Measurements from ENCODE around the gene PDIA2. TPM values are rescaled to one million over a fixed set of nuclear protein-coding genes. Genes with fewer than 3 reads are reported as not detected.

Gene PDIA2
- total and polyA plus RNA-seq, 10 of the 15 experiments (the other 5 are each of a cell fraction or from before 2014, with no cell fraction given) = 0.11 to 0.36 TPM; not detected in 8

DNA sequence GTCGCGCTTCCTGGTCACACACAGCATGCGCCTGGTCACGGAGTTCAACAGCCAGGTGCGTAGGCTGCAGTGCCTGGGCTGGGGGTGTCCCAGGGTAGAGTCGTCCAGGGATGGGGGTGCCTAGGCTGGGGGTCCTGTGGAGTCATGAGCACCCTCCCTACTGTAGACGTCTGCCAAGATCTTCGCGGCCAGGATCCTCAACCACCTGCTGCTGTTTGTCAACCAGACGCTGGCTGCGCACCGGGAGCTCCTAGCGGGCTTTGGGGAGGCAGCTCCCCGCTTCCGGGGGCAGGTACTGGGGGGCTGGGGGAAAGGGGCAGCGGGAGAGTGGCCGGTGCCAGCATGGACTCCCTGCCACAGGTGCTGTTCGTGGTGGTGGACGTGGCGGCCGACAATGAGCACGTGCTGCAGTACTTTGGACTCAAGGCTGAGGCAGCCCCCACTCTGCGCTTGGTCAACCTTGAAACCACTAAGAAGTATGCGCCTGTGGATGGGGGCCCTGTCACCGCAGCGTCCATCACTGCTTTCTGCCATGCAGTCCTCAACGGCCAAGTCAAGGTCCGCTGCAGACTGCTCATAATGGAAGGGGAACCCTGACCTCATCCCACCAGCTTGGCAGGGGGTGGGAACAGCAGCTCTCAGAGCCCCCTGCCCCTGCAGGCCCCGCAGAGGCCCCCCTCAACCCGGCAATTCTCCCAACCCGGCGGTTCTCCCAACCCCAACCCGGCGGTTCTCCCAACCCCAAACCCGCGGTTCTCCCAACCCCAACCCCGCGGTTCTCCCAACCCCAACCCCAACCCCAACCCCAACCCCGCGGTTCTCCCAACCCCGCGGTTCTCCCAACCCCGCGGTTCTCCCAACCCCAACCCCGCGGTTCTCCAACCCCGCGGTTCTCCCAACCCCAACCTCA lies 2.4 kb downstream of the PDIA2 start (continued):
- TF ChIP-seq, protein P1, sequence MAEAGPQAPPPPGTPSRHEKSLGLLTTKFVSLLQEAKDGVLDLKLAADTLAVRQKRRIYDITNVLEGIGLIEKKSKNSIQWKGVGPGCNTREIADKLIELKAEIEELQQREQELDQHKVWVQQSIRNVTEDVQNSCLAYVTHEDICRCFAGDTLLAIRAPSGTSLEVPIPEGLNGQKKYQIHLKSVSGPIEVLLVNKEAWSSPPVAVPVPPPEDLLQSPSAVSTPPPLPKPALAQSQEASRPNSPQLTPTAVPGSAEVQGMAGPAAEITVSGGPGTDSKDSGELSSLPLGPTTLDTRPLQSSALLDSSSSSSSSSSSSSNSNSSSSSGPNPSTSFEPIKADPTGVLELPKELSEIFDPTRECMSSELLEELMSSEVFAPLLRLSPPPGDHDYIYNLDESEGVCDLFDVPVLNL (IDR thresholded peaks at IDR 0.05; ENCODE audit: low read depth, low read length) = no peak
- TF ChIP-seq WRNIP1 (IDR thresholded peaks at IDR 0.05; ENCODE audit: borderline replicate concordance, low read depth, low read length) (no peak), ASH2L (IDR thresholded peaks at IDR 0.05; ENCODE audit: borderline replicate concordance, low read depth) (no peak), ETV6 (conservative IDR thresholded peaks at IDR 0.05 in 1 of 2, IDR thresholded peaks at IDR 0.05 in 1 of 2; ENCODE audit: borderline replicate concordance in 1 of 2, low read depth in 1 of 2) (no peak), MYC (IDR thresholded peaks at IDR 0.05; ENCODE audit: insufficient read depth, insufficient read length, insufficient replicate concordance, low read length, severe bottlenecking) (no peak), DPF2 (IDR thresholded peaks at IDR 0.05) (no peak), BHLHE40 (IDR thresholded peaks at IDR 0.05; ENCODE audit: borderline replicate concordance in 1 of 2, low read depth in 2 of 2, low read length in 1 of 2) (peak; percentile 76 to 89), TARDBP (IDR thresholded peaks at IDR 0.05; ENCODE audit: borderline replicate concordance) (no peak), NR2C1 (IDR thresholded peaks at IDR 0.05) (no peak)
- TF ChIP-seq, protein P2, sequence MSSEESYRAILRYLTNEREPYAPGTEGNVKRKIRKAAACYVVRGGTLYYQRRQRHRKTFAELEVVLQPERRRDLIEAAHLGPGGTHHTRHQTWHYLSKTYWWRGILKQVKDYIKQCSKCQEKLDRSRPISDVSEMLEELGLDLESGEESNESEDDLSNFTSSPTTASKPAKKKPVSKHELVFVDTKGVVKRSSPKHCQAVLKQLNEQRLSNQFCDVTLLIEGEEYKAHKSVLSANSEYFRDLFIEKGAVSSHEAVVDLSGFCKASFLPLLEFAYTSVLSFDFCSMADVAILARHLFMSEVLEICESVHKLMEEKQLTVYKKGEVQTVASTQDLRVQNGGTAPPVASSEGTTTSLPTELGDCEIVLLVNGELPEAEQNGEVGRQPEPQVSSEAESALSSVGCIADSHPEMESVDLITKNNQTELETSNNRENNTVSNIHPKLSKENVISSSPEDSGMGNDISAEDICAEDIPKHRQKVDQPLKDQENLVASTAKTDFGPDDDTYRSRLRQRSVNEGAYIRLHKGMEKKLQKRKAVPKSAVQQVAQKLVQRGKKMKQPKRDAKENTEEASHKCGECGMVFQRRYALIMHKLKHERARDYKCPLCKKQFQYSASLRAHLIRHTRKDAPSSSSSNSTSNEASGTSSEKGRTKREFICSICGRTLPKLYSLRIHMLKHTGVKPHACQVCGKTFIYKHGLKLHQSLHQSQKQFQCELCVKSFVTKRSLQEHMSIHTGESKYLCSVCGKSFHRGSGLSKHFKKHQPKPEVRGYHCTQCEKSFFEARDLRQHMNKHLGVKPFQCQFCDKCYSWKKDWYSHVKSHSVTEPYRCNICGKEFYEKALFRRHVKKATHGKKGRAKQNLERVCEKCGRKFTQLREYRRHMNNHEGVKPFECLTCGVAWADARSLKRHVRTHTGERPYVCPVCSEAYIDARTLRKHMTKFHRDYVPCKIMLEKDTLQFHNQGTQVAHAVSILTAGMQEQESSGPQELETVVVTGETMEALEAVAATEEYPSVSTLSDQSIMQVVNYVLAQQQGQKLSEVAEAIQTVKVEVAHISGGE (CRISPR knock-in tag; IDR thresholded peaks at IDR 0.05) = no peak
- TF ChIP-seq, protein P3, sequence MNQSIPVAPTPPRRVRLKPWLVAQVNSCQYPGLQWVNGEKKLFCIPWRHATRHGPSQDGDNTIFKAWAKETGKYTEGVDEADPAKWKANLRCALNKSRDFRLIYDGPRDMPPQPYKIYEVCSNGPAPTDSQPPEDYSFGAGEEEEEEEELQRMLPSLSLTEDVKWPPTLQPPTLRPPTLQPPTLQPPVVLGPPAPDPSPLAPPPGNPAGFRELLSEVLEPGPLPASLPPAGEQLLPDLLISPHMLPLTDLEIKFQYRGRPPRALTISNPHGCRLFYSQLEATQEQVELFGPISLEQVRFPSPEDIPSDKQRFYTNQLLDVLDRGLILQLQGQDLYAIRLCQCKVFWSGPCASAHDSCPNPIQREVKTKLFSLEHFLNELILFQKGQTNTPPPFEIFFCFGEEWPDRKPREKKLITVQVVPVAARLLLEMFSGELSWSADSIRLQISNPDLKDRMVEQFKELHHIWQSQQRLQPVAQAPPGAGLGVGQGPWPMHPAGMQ (IDR thresholded peaks at IDR 0.05; ENCODE audit: borderline replicate concordance) = no peak
- TF ChIP-seq, protein P4, sequence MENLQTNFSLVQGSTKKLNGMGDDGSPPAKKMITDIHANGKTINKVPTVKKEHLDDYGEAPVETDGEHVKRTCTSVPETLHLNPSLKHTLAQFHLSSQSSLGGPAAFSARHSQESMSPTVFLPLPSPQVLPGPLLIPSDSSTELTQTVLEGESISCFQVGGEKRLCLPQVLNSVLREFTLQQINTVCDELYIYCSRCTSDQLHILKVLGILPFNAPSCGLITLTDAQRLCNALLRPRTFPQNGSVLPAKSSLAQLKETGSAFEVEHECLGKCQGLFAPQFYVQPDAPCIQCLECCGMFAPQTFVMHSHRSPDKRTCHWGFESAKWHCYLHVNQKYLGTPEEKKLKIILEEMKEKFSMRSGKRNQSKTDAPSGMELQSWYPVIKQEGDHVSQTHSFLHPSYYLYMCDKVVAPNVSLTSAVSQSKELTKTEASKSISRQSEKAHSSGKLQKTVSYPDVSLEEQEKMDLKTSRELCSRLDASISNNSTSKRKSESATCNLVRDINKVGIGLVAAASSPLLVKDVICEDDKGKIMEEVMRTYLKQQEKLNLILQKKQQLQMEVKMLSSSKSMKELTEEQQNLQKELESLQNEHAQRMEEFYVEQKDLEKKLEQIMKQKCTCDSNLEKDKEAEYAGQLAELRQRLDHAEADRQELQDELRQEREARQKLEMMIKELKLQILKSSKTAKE (IDR thresholded peaks at IDR 0.05; ENCODE audit: low read depth, poor library complexity, severe bottlenecking) = no peak
- TF ChIP-seq, protein P5, sequence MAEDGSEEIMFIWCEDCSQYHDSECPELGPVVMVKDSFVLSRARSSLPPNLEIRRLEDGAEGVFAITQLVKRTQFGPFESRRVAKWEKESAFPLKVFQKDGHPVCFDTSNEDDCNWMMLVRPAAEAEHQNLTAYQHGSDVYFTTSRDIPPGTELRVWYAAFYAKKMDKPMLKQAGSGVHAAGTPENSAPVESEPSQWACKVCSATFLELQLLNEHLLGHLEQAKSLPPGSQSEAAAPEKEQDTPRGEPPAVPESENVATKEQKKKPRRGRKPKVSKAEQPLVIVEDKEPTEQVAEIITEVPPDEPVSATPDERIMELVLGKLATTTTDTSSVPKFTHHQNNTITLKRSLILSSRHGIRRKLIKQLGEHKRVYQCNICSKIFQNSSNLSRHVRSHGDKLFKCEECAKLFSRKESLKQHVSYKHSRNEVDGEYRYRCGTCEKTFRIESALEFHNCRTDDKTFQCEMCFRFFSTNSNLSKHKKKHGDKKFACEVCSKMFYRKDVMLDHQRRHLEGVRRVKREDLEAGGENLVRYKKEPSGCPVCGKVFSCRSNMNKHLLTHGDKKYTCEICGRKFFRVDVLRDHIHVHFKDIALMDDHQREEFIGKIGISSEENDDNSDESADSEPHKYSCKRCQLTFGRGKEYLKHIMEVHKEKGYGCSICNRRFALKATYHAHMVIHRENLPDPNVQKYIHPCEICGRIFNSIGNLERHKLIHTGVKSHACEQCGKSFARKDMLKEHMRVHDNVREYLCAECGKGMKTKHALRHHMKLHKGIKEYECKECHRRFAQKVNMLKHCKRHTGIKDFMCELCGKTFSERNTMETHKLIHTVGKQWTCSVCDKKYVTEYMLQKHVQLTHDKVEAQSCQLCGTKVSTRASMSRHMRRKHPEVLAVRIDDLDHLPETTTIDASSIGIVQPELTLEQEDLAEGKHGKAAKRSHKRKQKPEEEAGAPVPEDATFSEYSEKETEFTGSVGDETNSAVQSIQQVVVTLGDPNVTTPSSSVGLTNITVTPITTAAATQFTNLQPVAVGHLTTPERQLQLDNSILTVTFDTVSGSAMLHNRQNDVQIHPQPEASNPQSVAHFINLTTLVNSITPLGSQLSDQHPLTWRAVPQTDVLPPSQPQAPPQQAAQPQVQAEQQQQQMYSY (CRISPR knock-in tag; IDR thresholded peaks at IDR 0.05) = no peak
- TF ChIP-seq, protein P6, sequence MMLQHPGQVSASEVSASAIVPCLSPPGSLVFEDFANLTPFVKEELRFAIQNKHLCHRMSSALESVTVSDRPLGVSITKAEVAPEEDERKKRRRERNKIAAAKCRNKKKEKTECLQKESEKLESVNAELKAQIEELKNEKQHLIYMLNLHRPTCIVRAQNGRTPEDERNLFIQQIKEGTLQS (IDR thresholded peaks at IDR 0.05; ENCODE audit: borderline replicate concordance, extremely low read depth, low read depth, low read length) = no peak
